Liver (tissue), 9 donors: Measurements from ENCODE around the gene TRAPPC3L. TPM values are rescaled to one million over a fixed set of nuclear protein-coding genes. Genes with fewer than 3 reads are reported as not detected.
A peak's percentile ranks its signal among the peaks of the same experiment; 100 is the strongest.

Experiments used
- DNase-seq: peaks from one replicate; pipeline ENCODE4 v3.0.0-alpha.2; 2017; ENCODE audit warnings: low spot score
- H3K27ac ChIP-seq, 2 donors: one replicate each; pipeline ENCODE4 v1.7.0; 2013; ENCODE audit warnings: inconsistent platforms in 2 of 2, low read length in 2 of 2, control low read depth in 1 of 2, low read depth in 1 of 2, mild to moderate bottlenecking in 1 of 2
- H3K27me3 ChIP-seq, 4 donors: one replicate each; pipeline versions ENCODE4 v1.6.1 to v1.7.0; 2013; ENCODE audit warnings: low read length in 3 of 4, inconsistent platforms in 1 of 4, mild to moderate bottlenecking in 1 of 4, moderate library complexity in 1 of 4; ENCODE audit not compliant: control insufficient read depth in 4 of 4, insufficient read depth in 4 of 4
- H3K36me3 ChIP-seq, 4 donors: one replicate each; pipeline versions ENCODE4 v1.6.1 to v1.7.0; 2013; ENCODE audit warnings: low read length in 3 of 4, mild to moderate bottlenecking in 3 of 4, low read depth in 1 of 4, moderate library complexity in 1 of 4; ENCODE audit not compliant: control insufficient read depth in 4 of 4, insufficient read depth in 3 of 4
- H3K4me1 ChIP-seq, 4 donors: one replicate each; pipeline versions ENCODE4 v1.6.1 to v1.7.0; 2013; ENCODE audit warnings: low read length in 3 of 4, mild to moderate bottlenecking in 3 of 4, moderate library complexity in 1 of 4; ENCODE audit not compliant: control insufficient read depth in 4 of 4, insufficient read depth in 4 of 4
- H3K4me3 ChIP-seq, 3 donors: one replicate each; pipeline versions ENCODE4 v1.6.1 to v1.7.0; 2013; ENCODE audit warnings: low read length in 3 of 3, control low read depth in 1 of 3, low read depth in 1 of 3, mild to moderate bottlenecking in 1 of 3
- H3K9ac ChIP-seq, 2 donors: one replicate each; pipeline ENCODE4 v1.7.0; 2013; ENCODE audit warnings: low read length in 2 of 2, mild to moderate bottlenecking in 2 of 2, moderate library complexity in 2 of 2, control low read depth in 1 of 2, low read depth in 1 of 2
- H3K9me3 ChIP-seq, 4 donors: one replicate each; pipeline versions ENCODE4 v1.6.1 to v1.7.0; 2013; ENCODE audit warnings: low read length in 3 of 4; ENCODE audit not compliant: control insufficient read depth in 4 of 4
- ATF3 ChIP-seq: IDR thresholded peaks from 2 replicates; pipeline ENCODE4 v1.6.1; 2016; ENCODE audit warnings: antibody characterized with exemption
- CTCF ChIP-seq: fragments of 150-350 bp; IDR thresholded peaks from 2 replicates; pipeline ENCODE4 v1.5.1; 2017; ENCODE audit warnings: improper control_type of control experiment, low read depth, low read length; ENCODE audit not compliant: missing input control
- FOXA1 ChIP-seq: IDR thresholded peaks from 2 replicates; pipeline ENCODE4 v1.6.1; 2016; ENCODE audit warnings: antibody characterized with exemption
- GABPA ChIP-seq, 2 donors: IDR thresholded peaks in 1 of 2; conservative IDR thresholded peaks in 1 of 2; 2 replicates each; pipeline ENCODE4 v1.6.1; 2016; ENCODE audit warnings: antibody characterized with exemption in 2 of 2, mild to moderate bottlenecking in 1 of 2, moderate library complexity in 1 of 2
- HNF4A ChIP-seq, 2 donors: conservative IDR thresholded peaks; 2 replicates each; pipeline ENCODE4 v1.6.1; 2016; ENCODE audit warnings: antibody characterized with exemption in 2 of 2, mild to moderate bottlenecking in 2 of 2
- HNF4G ChIP-seq: IDR thresholded peaks from 2 replicates; pipeline ENCODE4 v1.6.1; 2016; ENCODE audit warnings: antibody characterized with exemption
- MAX ChIP-seq: IDR thresholded peaks from 2 replicates; pipeline ENCODE4 v1.6.1; 2016; ENCODE audit warnings: antibody characterized with exemption
- NR2F2 ChIP-seq: IDR thresholded peaks from 2 replicates; pipeline ENCODE4 v1.6.1; 2016; ENCODE audit warnings: antibody characterized with exemption
- RAD21 ChIP-seq, 2 donors: IDR thresholded peaks; 2 replicates each; pipeline ENCODE4 v1.6.1; 2016; ENCODE audit warnings: antibody characterized with exemption in 2 of 2, mild to moderate bottlenecking in 2 of 2
- REST ChIP-seq: IDR thresholded peaks from 2 replicates; pipeline ENCODE4 v1.6.1; 2016; ENCODE audit warnings: antibody characterized with exemption, mild to moderate bottlenecking
- RXRA ChIP-seq, 2 donors: IDR thresholded peaks; 2 replicates each; pipeline ENCODE4 v1.6.1; 2017 to 2018; ENCODE audit warnings: antibody characterized with exemption in 2 of 2, mild to moderate bottlenecking in 1 of 2
- SP1 ChIP-seq: IDR thresholded peaks from 2 replicates; pipeline ENCODE4 v1.6.1; 2018; ENCODE audit warnings: antibody characterized with exemption, mild to moderate bottlenecking
- YY1 ChIP-seq: IDR thresholded peaks from 2 replicates; pipeline ENCODE4 v1.6.1; 2016; ENCODE audit warnings: antibody characterized with exemption, mild to moderate bottlenecking
- ZBTB33 ChIP-seq: IDR thresholded peaks from 2 replicates; pipeline ENCODE4 v1.6.1; 2016; ENCODE audit warnings: antibody characterized with exemption
- WGBS: extraction: QIAGEN DNeasy Blood & Tissue Kit; methylation state at CpG from one replicate; pipeline ENCODE4 v1.1.7; 2013; 5-methylcytosine and 5-hydroxymethylcytosine counted together
- polyA plus RNA-seq, 2 donors: library from polyadenylated mRNA; stranded (reverse) in 1 of 2; unstranded in 1 of 2; fragments of 200-250 nt in 1 of 2; fragments of >200 nt in 1 of 2; fragmentation: Nextera tagmentation in 1 of 2; extraction: Ambion mirVana in 1 of 2; gene quantifications; one replicate each; pipeline versions ENCODE4 v1.2.1 to v1.2.3, GENCODE V29; 2013 to 2015
- total RNA-seq, 2 donors: library from RNA; depleted of rRNA; stranded (reverse); fragments of >200 nt; gene quantifications; one replicate each; pipeline ENCODE4 v1.2.3, GENCODE V29; 2014
- donor health status: healthy.
- donor health status: healthy.
- donor health status: healthy.
- donor health status: healthy.
- donor health status: healthy.

Gene TRAPPC3L
- total and polyA plus RNA-seq, 4 donors, result 0.08 to 0.21 (median 0.16) TPM

GRCh38 chr6:116512111-116512559 is 33.3 kb downstream of the TRAPPC3L start:
- Histone ChIP-seq H3K4me1 (no peaks in the 10 kb centered on the region), H3K9ac (no peak overlapping the region), H3K27me3 (no peaks in the 10 kb centered on the region), H3K9me3 (peaks cover 0 to 4% (median under 1%) of the 10 kb centered on the region in 4 donors), H3K36me3 (no peaks in the 10 kb centered on the region), H3K27ac (peak overlapping the region; percentile 51 to 59), H3K4me3 (peak overlapping the region in 2 of 3 donors; percentile 20 to 21)
- no peak for DNase-seq
- TF ChIP-seq ZBTB33, result no peak
- no peak for TF ChIP-seq HNF4A (conservative IDR thresholded peaks at IDR 0.05)
- no peak for TF ChIP-seq YY1
- no peak for TF ChIP-seq FOXA1
- 66% methylated on average over 4 of the region's 4 CpGs for WGBS

GRCh38 chr6:116511424-116512110 is 33.9 kb downstream of the TRAPPC3L start, which contains the start of gene CALHM5:
TSS of gene CALHM5 (plus strand) at chr6:116511639. CDS start at chr6:116511697, 58 bp downstream.
- peaks cover 0 to 4% (median under 1%) of the 10 kb centered on the region in 4 donors for H3K9me3 ChIP-seq
- H3K27me3 ChIP-seq, result no peaks in the 10 kb centered on the region
- H3K4me3 ChIP-seq, result peak within 1 kb of the TSS in 2 of 3 donors; percentile 20 to 21
- no peaks in the 10 kb centered on the region for H3K36me3 ChIP-seq
- no peak for TF ChIP-seq SP1
- TF ChIP-seq YY1, result peak; percentile 35
- TF ChIP-seq HNF4A (conservative IDR thresholded peaks at IDR 0.05), result no peak
- peak; percentile 49 for TF ChIP-seq CTCF
- no peak for TF ChIP-seq GABPA (IDR thresholded peaks at IDR 0.05 in 1 of 2, conservative IDR thresholded peaks at IDR 0.05 in 1 of 2)
- TF ChIP-seq RAD21 (IDR thresholded peaks at IDR 0.05), result peak; percentile 59 to 65
- no peak for TF ChIP-seq RXRA (IDR thresholded peaks at IDR 0.05)
- H3K27ac ChIP-seq, result peak within 1 kb of the TSS; percentile 51 to 59
- 53% methylated on average over 10 of the region's 10 CpGs for whole genome bisulfite sequencing
- DNase-seq, result no peak
- no peaks in the 10 kb centered on the region for H3K4me1 ChIP-seq
- H3K9ac ChIP-seq, result peak within 1 kb of the TSS in 1 of 2 donors; percentile 20

- Histone ChIP-seq H3K27ac (no peak overlapping the region), H3K4me1 (no peaks in the 10 kb centered on the region), H3K4me3 (no peak overlapping the region), H3K27me3 (no peaks in the 10 kb centered on the region), H3K9ac (no peak overlapping the region), H3K9me3 (peaks cover 0 to 4% (median under 1%) of the 10 kb centered on the region in 4 donors), H3K36me3 (no peaks in the 10 kb centered on the region)
- DNase-seq, result no peak
- no peak for TF ChIP-seq SP1
- no peak for TF ChIP-seq MAX
- TF ChIP-seq HNF4G, result no peak
- TF ChIP-seq RAD21 (IDR thresholded peaks at IDR 0.05), result no peak
- no peak for TF ChIP-seq FOXA1
- no peak for TF ChIP-seq RXRA (IDR thresholded peaks at IDR 0.05)
- TF ChIP-seq REST, result no peak
- TF ChIP-seq ATF3, result no peak
- TF ChIP-seq GABPA (IDR thresholded peaks at IDR 0.05 in 1 of 2, conservative IDR thresholded peaks at IDR 0.05 in 1 of 2), result no peak
- TF ChIP-seq CTCF, result no peak
- TF ChIP-seq NR2F2, result no peak
These were observed 37.0 kb downstream of the TRAPPC3L start for GRCh38 chr6:116508527-116508926.
